HepG2 (cell line): Measurements from ENCODE around the gene LUC7L. TPM values are rescaled to one million over a fixed set of nuclear protein-coding genes. Genes with fewer than 3 reads are reported as not detected.

ENCODE experiments used
- IKZF4 ChIP-seq: sonication (generic); formaldehyde crosslinking; IDR thresholded peaks from 2 replicates; pipeline ENCODE4 v1.5.1; 2020; ENCODE audit warnings: borderline replicate concordance, mild to moderate bottlenecking, low read depth, missing genetic modification reagents; ENCODE audit errors: not compliant biosample characterization
- MTA1 ChIP-seq: sonication (generic); formaldehyde crosslinking; IDR thresholded peaks from 2 replicates; pipeline ENCODE4 v1.4.0; 2020; ENCODE audit warnings: missing genetic modification reagents, mild to moderate bottlenecking, borderline replicate concordance
- ZNF205 ChIP-seq: IDR thresholded peaks from 2 replicates; pipeline ENCODE4 v1.6.1; 2018; ENCODE audit warnings: missing biosample characterization, missing genetic modification reagents
- ZNF431 ChIP-seq: sonication (generic); formaldehyde crosslinking; IDR thresholded peaks from 2 replicates; pipeline ENCODE4 v1.9.0; 2022; ENCODE audit warnings: missing genetic modification reagents, low read depth, mild to moderate bottlenecking, borderline replicate concordance
- ZNF567 ChIP-seq: sonication (generic); formaldehyde crosslinking; IDR thresholded peaks from 2 replicates; pipeline ENCODE4 v1.8.1; 2023; ENCODE audit warnings: mild to moderate bottlenecking, missing genetic modification reagents, borderline replicate concordance
- ZSCAN12 ChIP-seq: sonication (generic); formaldehyde crosslinking; IDR thresholded peaks from 2 replicates; pipeline ENCODE4 v1.9.0; 2021; ENCODE audit warnings: mild to moderate bottlenecking, missing genetic modification reagents
- polyA plus RNA-seq, 8 experiments: library from polyadenylated mRNA; depleted of rRNA in 3 of 8; stranded (reverse) in 7 of 8; unstranded in 1 of 8; fragments of >200 nt; fragmentation: Illumina TruSeq in 4 of 8; extraction: Trizol in 4 of 8; gene quantifications; 2 replicates each; pipeline versions ENCODE4 v1.2.1 to v1.2.3, GENCODE V29; 2011 to 2016; ENCODE audit warnings: low read depth in 4 of 8, missing spikeins in 1 of 8, mixed read lengths in 1 of 8; ENCODE audit not compliant: insufficient read depth in 1 of 8
- total RNA-seq, 5 experiments: library from RNA; depleted of rRNA; stranded (reverse); fragments of >200 nt; fragmentation: Illumina TruSeq; extraction: Trizol; gene quantifications; 2 replicates each; pipeline ENCODE4 v1.2.3, GENCODE V29; 2016; ENCODE audit warnings: low read depth in 1 of 5
- TF ChIP-seq, protein P1 (sequence below), 2 experiments: sonication (generic) in 1 of 2; formaldehyde crosslinking in 1 of 2; IDR thresholded peaks; 2 replicates each; pipeline versions ENCODE4 v1.6.1 to v1.9.0; 2014 to 2022; ENCODE audit warnings: antibody characterized with exemption in 1 of 2, borderline replicate concordance in 1 of 2, inconsistent platforms in 1 of 2, low read depth in 1 of 2, missing genetic modification reagents in 1 of 2
- TF ChIP-seq, protein P2 (sequence below): sonication (generic); formaldehyde crosslinking; IDR thresholded peaks from 2 replicates; pipeline ENCODE4 v1.4.0; 2020; ENCODE audit warnings: missing genetic modification reagents
- TF ChIP-seq, protein P3 (sequence below): sonication (generic); formaldehyde crosslinking; IDR thresholded peaks from 2 replicates; pipeline ENCODE4 v1.4.0; 2020; ENCODE audit warnings: mild to moderate bottlenecking, missing genetic modification reagents
- TF ChIP-seq, protein P4 (sequence below): sonication (generic); formaldehyde crosslinking; IDR thresholded peaks from 2 replicates; pipeline ENCODE4 v1.4.0; 2020; ENCODE audit warnings: missing genetic modification reagents
- TF ChIP-seq, protein P5 (sequence below): sonication (generic); formaldehyde crosslinking; IDR thresholded peaks from 2 replicates; pipeline ENCODE4 v1.5.0; 2020; ENCODE audit warnings: mild to moderate bottlenecking, missing genetic modification reagents, moderate library complexity

The LUC7L gene
- total and polyA plus RNA-seq, 2 of the 13 experiments (the other 11 are each of a cell fraction or from before 2014, with no cell fraction given) = 48.7 to 56.9 TPM

DNA sequence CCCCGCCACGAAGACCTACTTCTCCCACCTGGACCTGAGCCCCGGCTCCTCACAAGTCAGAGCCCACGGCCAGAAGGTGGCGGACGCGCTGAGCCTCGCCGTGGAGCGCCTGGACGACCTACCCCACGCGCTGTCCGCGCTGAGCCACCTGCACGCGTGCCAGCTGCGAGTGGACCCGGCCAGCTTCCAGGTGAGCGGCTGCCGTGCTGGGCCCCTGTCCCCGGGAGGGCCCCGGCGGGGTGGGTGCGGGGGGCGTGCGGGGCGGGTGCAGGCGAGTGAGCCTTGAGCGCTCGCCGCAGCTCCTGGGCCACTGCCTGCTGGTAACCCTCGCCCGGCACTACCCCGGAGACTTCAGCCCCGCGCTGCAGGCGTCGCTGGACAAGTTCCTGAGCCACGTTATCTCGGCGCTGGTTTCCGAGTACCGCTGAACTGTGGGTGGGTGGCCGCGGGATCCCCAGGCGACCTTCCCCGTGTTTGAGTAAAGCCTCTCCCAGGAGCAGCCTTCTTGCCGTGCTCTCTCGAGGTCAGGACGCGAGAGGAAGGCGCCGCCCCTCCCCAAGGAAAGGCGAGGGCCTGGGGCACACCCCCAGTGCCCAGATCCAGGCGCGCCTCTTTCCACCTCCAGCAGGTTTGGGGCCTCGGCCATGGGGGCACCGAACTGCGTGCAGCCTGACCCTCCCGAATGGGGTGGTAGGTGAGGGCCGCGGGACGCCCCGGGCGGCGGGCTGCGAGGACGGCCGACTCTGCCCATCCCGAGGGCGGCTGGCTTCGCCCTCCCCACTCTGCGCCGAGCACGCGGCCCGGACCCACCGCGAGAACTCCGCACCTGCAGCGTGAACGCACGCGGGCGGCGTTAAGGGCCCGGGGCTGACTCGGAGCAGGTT, 48.3 kb downstream of the LUC7L start (continued):
- TF ChIP-seq, protein P1, sequence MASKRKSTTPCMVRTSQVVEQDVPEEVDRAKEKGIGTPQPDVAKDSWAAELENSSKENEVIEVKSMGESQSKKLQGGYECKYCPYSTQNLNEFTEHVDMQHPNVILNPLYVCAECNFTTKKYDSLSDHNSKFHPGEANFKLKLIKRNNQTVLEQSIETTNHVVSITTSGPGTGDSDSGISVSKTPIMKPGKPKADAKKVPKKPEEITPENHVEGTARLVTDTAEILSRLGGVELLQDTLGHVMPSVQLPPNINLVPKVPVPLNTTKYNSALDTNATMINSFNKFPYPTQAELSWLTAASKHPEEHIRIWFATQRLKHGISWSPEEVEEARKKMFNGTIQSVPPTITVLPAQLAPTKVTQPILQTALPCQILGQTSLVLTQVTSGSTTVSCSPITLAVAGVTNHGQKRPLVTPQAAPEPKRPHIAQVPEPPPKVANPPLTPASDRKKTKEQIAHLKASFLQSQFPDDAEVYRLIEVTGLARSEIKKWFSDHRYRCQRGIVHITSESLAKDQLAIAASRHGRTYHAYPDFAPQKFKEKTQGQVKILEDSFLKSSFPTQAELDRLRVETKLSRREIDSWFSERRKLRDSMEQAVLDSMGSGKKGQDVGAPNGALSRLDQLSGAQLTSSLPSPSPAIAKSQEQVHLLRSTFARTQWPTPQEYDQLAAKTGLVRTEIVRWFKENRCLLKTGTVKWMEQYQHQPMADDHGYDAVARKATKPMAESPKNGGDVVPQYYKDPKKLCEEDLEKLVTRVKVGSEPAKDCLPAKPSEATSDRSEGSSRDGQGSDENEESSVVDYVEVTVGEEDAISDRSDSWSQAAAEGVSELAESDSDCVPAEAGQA (IDR thresholded peaks at IDR 0.05; ENCODE audit: low read depth) = 0 out of 2 replicates have a peak, but pooled peaks have one; percentile 47
- TF ChIP-seq, protein P1 (CRISPR knock-in tag; IDR thresholded peaks at IDR 0.05; ENCODE audit: borderline replicate concordance) = no peak; the same call in 1 of the 2 replicates
- peak; percentile 90; the same call in 1 of the 2 replicates for TF ChIP-seq ZNF431 (CRISPR knock-in tag)
- peak; percentile 99 for TF ChIP-seq IKZF4 (CRISPR knock-in tag)
- TF ChIP-seq, protein P2, sequence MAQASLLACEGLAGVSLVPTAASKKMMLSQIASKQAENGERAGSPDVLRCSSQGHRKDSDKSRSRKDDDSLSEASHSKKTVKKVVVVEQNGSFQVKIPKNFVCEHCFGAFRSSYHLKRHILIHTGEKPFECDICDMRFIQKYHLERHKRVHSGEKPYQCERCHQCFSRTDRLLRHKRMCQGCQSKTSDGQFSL = peak; percentile 93
- TF ChIP-seq MTA1 (CRISPR knock-in tag) = peak; percentile 94; the same call in 1 of the 2 replicates
- TF ChIP-seq ZSCAN12 (CRISPR knock-in tag) = peak; percentile 99
- peak; percentile 43; the same call in 1 of the 2 replicates for TF ChIP-seq ZNF567
- TF ChIP-seq, protein P3, sequence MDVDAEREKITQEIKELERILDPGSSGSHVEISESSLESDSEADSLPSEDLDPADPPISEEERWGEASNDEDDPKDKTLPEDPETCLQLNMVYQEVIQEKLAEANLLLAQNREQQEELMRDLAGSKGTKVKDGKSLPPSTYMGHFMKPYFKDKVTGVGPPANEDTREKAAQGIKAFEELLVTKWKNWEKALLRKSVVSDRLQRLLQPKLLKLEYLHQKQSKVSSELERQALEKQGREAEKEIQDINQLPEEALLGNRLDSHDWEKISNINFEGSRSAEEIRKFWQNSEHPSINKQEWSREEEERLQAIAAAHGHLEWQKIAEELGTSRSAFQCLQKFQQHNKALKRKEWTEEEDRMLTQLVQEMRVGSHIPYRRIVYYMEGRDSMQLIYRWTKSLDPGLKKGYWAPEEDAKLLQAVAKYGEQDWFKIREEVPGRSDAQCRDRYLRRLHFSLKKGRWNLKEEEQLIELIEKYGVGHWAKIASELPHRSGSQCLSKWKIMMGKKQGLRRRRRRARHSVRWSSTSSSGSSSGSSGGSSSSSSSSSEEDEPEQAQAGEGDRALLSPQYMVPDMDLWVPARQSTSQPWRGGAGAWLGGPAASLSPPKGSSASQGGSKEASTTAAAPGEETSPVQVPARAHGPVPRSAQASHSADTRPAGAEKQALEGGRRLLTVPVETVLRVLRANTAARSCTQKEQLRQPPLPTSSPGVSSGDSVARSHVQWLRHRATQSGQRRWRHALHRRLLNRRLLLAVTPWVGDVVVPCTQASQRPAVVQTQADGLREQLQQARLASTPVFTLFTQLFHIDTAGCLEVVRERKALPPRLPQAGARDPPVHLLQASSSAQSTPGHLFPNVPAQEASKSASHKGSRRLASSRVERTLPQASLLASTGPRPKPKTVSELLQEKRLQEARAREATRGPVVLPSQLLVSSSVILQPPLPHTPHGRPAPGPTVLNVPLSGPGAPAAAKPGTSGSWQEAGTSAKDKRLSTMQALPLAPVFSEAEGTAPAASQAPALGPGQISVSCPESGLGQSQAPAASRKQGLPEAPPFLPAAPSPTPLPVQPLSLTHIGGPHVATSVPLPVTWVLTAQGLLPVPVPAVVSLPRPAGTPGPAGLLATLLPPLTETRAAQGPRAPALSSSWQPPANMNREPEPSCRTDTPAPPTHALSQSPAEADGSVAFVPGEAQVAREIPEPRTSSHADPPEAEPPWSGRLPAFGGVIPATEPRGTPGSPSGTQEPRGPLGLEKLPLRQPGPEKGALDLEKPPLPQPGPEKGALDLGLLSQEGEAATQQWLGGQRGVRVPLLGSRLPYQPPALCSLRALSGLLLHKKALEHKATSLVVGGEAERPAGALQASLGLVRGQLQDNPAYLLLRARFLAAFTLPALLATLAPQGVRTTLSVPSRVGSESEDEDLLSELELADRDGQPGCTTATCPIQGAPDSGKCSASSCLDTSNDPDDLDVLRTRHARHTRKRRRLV (CRISPR knock-in tag) = no peak
- TF ChIP-seq, protein P4, sequence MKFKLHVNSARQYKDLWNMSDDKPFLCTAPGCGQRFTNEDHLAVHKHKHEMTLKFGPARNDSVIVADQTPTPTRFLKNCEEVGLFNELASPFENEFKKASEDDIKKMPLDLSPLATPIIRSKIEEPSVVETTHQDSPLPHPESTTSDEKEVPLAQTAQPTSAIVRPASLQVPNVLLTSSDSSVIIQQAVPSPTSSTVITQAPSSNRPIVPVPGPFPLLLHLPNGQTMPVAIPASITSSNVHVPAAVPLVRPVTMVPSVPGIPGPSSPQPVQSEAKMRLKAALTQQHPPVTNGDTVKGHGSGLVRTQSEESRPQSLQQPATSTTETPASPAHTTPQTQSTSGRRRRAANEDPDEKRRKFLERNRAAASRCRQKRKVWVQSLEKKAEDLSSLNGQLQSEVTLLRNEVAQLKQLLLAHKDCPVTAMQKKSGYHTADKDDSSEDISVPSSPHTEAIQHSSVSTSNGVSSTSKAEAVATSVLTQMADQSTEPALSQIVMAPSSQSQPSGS (CRISPR knock-in tag) = peak; percentile 86
- TF ChIP-seq, protein P5, sequence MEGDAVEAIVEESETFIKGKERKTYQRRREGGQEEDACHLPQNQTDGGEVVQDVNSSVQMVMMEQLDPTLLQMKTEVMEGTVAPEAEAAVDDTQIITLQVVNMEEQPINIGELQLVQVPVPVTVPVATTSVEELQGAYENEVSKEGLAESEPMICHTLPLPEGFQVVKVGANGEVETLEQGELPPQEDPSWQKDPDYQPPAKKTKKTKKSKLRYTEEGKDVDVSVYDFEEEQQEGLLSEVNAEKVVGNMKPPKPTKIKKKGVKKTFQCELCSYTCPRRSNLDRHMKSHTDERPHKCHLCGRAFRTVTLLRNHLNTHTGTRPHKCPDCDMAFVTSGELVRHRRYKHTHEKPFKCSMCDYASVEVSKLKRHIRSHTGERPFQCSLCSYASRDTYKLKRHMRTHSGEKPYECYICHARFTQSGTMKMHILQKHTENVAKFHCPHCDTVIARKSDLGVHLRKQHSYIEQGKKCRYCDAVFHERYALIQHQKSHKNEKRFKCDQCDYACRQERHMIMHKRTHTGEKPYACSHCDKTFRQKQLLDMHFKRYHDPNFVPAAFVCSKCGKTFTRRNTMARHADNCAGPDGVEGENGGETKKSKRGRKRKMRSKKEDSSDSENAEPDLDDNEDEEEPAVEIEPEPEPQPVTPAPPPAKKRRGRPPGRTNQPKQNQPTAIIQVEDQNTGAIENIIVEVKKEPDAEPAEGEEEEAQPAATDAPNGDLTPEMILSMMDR (CRISPR knock-in tag) = no peak; the same call in 1 of the 2 replicates
- TF ChIP-seq ZNF205 (CRISPR knock-in tag) = peak; percentile 86; the same call in 1 of the 2 replicates
